ENCODE results near the gene STRIP1.
"Not testable (repeated sequence)": the region's sequence is repeated elsewhere in the genome, so short reads cannot be mapped to it uniquely, and the experiment has no call there.

The STRIP1 gene

GRCh38 chr1:110021285-110021684 lies 13.1 kb upstream of the STRIP1 start:
- no peaks in the 10 kb centered on the region for H3F3A ChIP-seq (ENCODE audit: insufficient read depth, low read length)
- H3K27ac ChIP-seq (ENCODE audit: low read length) = no peak overlapping the region
- no peaks in the 10 kb centered on the region for H3K36me3 ChIP-seq (replicated peaks; ENCODE audit: insufficient read depth, low read length)

GRCh38 chr1:110024613-110025012 lies 9.8 kb upstream of the STRIP1 start:
- no peaks in the 10 kb centered on the region for H3F3A ChIP-seq (ENCODE audit: insufficient read depth, low read length)
- H3K9me2 ChIP-seq (replicated peaks; ENCODE audit: insufficient read depth, low read length) = no peaks in the 10 kb centered on the region
- H3K9me3 ChIP-seq (replicated peaks; ENCODE audit: insufficient read depth, low read length) = no peaks in the 10 kb centered on the region
- no peaks in the 10 kb centered on the region for H3K36me3 ChIP-seq (replicated peaks; ENCODE audit: insufficient read depth, low read length)
- H3K27me3 ChIP-seq (replicated peaks; ENCODE audit: insufficient read depth, low read length) = no peaks in the 10 kb centered on the region
- H3K4me2 ChIP-seq (ENCODE audit: low read depth, low read length) = no peak overlapping the region
- H3K79me2 ChIP-seq (ENCODE audit: low read length) = no peaks in the 10 kb centered on the region
- H3K4me3 ChIP-seq (ENCODE audit: low read length) = no peak overlapping the region
- no peak overlapping the region for H3K27ac ChIP-seq (ENCODE audit: low read length)
- H3K4me1 ChIP-seq (ENCODE audit: low read length) = no peaks in the 10 kb centered on the region
- no peak for TF ChIP-seq EZH2 (optimal IDR thresholded peaks at IDR 0.05; ENCODE audit: low read depth, low read length)
- TF ChIP-seq CTCF (IDR thresholded peaks at IDR 0.05; ENCODE audit: low read length) = no peak
- TF ChIP-seq EZH2phosphoT487 (IDR thresholded peaks at IDR 0.05; ENCODE audit: low read length) = no peak
- H3K9ac ChIP-seq (ENCODE audit: low read length) = no peak overlapping the region
- no peaks in the 10 kb centered on the region for H4K20me1 ChIP-seq (ENCODE audit: insufficient read depth, low read length)
- no peak overlapping the region for H2AFZ ChIP-seq (ENCODE audit: low read length)
- no peak for DNase-seq

More at GRCh38 chr1:110021285-110021684, 13.1 kb upstream of the STRIP1 start:
- TF ChIP-seq EZH2 (optimal IDR thresholded peaks at IDR 0.05; ENCODE audit: low read depth, low read length) (no peak), CTCF (IDR thresholded peaks at IDR 0.05; ENCODE audit: low read length) (no peak), EZH2phosphoT487 (IDR thresholded peaks at IDR 0.05; ENCODE audit: low read length) (no peak)
- H4K20me1 ChIP-seq (ENCODE audit: insufficient read depth, low read length) = no peaks in the 10 kb centered on the region
- DNase-seq = no peak
- H3K27me3 ChIP-seq (replicated peaks; ENCODE audit: insufficient read depth, low read length) = no peaks in the 10 kb centered on the region
- no peaks in the 10 kb centered on the region for H3K9me3 ChIP-seq (replicated peaks; ENCODE audit: insufficient read depth, low read length)
- H3K9ac ChIP-seq (ENCODE audit: low read length) = no peak overlapping the region
- no peaks in the 10 kb centered on the region for H3K9me2 ChIP-seq (replicated peaks; ENCODE audit: insufficient read depth, low read length)
- H3K4me3 ChIP-seq (ENCODE audit: low read length) = no peak overlapping the region
- H2AFZ ChIP-seq (ENCODE audit: low read length) = no peak overlapping the region
- no peaks in the 10 kb centered on the region for H3K4me1 ChIP-seq (ENCODE audit: low read length)
- H3K4me2 ChIP-seq (ENCODE audit: low read depth, low read length) = no peak overlapping the region
- no peaks in the 10 kb centered on the region for H3K79me2 ChIP-seq (ENCODE audit: low read length)

GRCh38 chr1:110030687-110031086 lies 3.7 kb upstream of the STRIP1 start:
- not testable (repeated sequence) for H3K27ac ChIP-seq (ENCODE audit: low read length); H3K9me2 ChIP-seq (replicated peaks; ENCODE audit: insufficient read depth, low read length); H4K20me1 ChIP-seq (ENCODE audit: insufficient read depth, low read length); H3K4me1 ChIP-seq (ENCODE audit: low read length); H3K36me3 ChIP-seq (replicated peaks; ENCODE audit: insufficient read depth, low read length); H3K9me3 ChIP-seq (replicated peaks; ENCODE audit: insufficient read depth, low read length); H3K27me3 ChIP-seq (replicated peaks; ENCODE audit: insufficient read depth, low read length); H3K9ac ChIP-seq (ENCODE audit: low read length); H3F3A ChIP-seq (ENCODE audit: insufficient read depth, low read length); H2AFZ ChIP-seq (ENCODE audit: low read length); H3K4me3 ChIP-seq (ENCODE audit: low read length); DNase-seq
- peaks cover 11% of the 10 kb centered on the region for H3K79me2 ChIP-seq (ENCODE audit: low read length)
- peak overlapping the region; percentile 32; the same call in 1 of the 2 replicates for H3K4me2 ChIP-seq (ENCODE audit: low read depth, low read length)

DNA sequence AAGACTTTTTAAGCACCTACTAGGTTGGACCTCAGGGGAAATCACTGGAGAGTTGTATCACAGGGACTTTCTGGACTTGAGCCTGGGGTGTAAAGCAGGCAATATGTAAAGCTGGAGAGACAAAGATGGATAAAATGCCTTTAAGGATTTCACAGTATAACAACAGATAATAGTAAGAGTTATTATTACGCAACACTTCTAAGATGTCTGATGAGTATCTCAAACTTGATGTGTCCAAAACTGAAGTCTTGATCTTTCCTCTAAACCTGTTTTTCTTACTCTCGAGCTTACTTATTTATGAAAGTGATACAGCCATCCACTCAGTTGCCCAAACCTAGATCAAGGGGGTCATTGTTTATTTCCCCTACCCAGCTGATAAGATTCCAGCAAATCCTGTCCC lies 2.1 kb upstream of the STRIP1 start:
- TF ChIP-seq EZH2phosphoT487 (IDR thresholded peaks at IDR 0.05; ENCODE audit: low read length) (no peak), CTCF (IDR thresholded peaks at IDR 0.05; ENCODE audit: low read length) (no peak), EZH2 (optimal IDR thresholded peaks at IDR 0.05; ENCODE audit: low read depth, low read length) (no peak)
- no peak for DNase-seq
- no peaks in the 10 kb centered on the region for H3F3A ChIP-seq (ENCODE audit: insufficient read depth, low read length)
- H3K27ac ChIP-seq (ENCODE audit: low read length) = no peak overlapping the region
- 0 out of 2 replicates have a peak, but pooled peaks cover 3% of the 10 kb centered on the region for H3K4me1 ChIP-seq (ENCODE audit: low read length)
- H3K36me3 ChIP-seq (replicated peaks; ENCODE audit: insufficient read depth, low read length) = no peaks in the 10 kb centered on the region
- H3K79me2 ChIP-seq (ENCODE audit: low read length) = peaks cover 18% of the 10 kb centered on the region
- H3K4me2 ChIP-seq (ENCODE audit: low read depth, low read length) = no peak overlapping the region
- H3K9ac ChIP-seq (ENCODE audit: low read length) = no peak overlapping the region
- H2AFZ ChIP-seq (ENCODE audit: low read length) = no peak overlapping the region
- H3K27me3 ChIP-seq (replicated peaks; ENCODE audit: insufficient read depth, low read length) = no peaks in the 10 kb centered on the region
- H4K20me1 ChIP-seq (ENCODE audit: insufficient read depth, low read length) = no peaks in the 10 kb centered on the region
- H3K9me3 ChIP-seq (replicated peaks; ENCODE audit: insufficient read depth, low read length) = no peaks in the 10 kb centered on the region
- H3K4me3 ChIP-seq (ENCODE audit: low read length) = no peak overlapping the region
- no peaks in the 10 kb centered on the region for H3K9me2 ChIP-seq (replicated peaks; ENCODE audit: insufficient read depth, low read length)

Data from MM.1S (cell line).